ENCODE results near the gene C1QC. TPM values are rescaled to one million over a fixed set of nuclear protein-coding genes. Genes with fewer than 3 reads are reported as not detected.

Gene C1QC
- total RNA-seq, 1 donor from 2014 or later, result not detected

DNA sequence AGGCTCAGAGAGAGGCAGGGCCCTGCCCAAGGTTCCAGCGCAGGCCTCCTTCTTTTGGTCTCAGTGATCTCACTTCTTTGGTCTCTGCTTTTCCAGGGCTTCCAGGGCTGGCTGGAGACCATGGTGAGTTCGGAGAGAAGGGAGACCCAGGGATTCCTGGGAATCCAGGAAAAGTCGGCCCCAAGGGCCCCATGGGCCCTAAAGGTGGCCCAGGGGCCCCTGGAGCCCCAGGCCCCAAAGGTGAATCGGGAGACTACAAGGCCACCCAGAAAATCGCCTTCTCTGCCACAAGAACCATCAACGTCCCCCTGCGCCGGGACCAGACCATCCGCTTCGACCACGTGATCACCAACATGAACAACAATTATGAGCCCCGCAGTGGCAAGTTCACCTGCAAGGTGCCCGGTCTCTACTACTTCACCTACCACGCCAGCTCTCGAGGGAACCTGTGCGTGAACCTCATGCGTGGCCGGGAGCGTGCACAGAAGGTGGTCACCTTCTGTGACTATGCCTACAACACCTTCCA is 17.3 kb downstream of the C1QC start:
- TF ChIP-seq, protein P1, sequence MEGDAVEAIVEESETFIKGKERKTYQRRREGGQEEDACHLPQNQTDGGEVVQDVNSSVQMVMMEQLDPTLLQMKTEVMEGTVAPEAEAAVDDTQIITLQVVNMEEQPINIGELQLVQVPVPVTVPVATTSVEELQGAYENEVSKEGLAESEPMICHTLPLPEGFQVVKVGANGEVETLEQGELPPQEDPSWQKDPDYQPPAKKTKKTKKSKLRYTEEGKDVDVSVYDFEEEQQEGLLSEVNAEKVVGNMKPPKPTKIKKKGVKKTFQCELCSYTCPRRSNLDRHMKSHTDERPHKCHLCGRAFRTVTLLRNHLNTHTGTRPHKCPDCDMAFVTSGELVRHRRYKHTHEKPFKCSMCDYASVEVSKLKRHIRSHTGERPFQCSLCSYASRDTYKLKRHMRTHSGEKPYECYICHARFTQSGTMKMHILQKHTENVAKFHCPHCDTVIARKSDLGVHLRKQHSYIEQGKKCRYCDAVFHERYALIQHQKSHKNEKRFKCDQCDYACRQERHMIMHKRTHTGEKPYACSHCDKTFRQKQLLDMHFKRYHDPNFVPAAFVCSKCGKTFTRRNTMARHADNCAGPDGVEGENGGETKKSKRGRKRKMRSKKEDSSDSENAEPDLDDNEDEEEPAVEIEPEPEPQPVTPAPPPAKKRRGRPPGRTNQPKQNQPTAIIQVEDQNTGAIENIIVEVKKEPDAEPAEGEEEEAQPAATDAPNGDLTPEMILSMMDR (IDR thresholded peaks at IDR 0.05; ENCODE audit: partially characterized antibody, unreplicated experiment), result no peak
- peaks cover 22% of the 10 kb centered on the region for H3K27me3 Mint-ChIP-seq (ENCODE audit: unreplicated experiment)

DNA sequence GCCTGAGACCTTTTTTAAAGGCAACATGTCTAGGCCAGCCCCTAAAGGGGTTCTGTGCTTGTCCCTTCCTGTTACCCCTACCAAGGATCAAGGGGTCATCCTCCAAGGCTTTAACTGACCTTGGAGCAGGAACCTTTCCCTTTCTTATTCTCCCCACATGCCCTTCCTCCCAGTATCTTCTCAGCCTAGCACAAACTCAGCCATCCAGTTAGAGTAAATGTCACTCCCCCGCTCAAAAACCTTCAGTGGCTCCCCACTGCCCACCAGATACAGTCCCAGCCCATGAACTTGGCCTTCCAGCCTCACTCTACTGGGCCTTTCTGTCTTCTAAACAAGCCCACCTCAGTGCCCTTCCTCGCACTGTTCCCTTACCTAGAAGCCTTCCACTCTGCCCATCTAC is 18.4 kb downstream of the C1QC start:
- H3K36me3 Mint-ChIP-seq (ENCODE audit: unreplicated experiment), result no peaks in the 10 kb centered on the region
- peaks cover 22% of the 10 kb centered on the region for H3K27me3 Mint-ChIP-seq (ENCODE audit: unreplicated experiment)
- H3K4me3 Mint-ChIP-seq (ENCODE audit: unreplicated experiment), result no peak overlapping the region
- TF ChIP-seq, protein P1 (IDR thresholded peaks at IDR 0.05; ENCODE audit: partially characterized antibody, unreplicated experiment), result no peak
- peaks cover 4% of the 10 kb centered on the region for H3K9me3 Mint-ChIP-seq (ENCODE audit: unreplicated experiment)
- no peak overlapping the region for H3K27ac Mint-ChIP-seq (ENCODE audit: unreplicated experiment)
- DNase-seq, result no peak
- peaks cover 4% of the 10 kb centered on the region for H3K4me1 Mint-ChIP-seq (ENCODE audit: low read depth, unreplicated experiment)

More for the DNA sequence above, 17.3 kb downstream of the C1QC start:
- no peak for DNase-seq
- no peaks in the 10 kb centered on the region for H3K36me3 Mint-ChIP-seq (ENCODE audit: unreplicated experiment)
- peaks cover 4% of the 10 kb centered on the region for H3K4me1 Mint-ChIP-seq (ENCODE audit: low read depth, unreplicated experiment)
- no peak overlapping the region for H3K4me3 Mint-ChIP-seq (ENCODE audit: unreplicated experiment)
- H3K27ac Mint-ChIP-seq (ENCODE audit: unreplicated experiment), result no peak overlapping the region
- peaks cover 4% of the 10 kb centered on the region for H3K9me3 Mint-ChIP-seq (ENCODE audit: unreplicated experiment)

DNA sequence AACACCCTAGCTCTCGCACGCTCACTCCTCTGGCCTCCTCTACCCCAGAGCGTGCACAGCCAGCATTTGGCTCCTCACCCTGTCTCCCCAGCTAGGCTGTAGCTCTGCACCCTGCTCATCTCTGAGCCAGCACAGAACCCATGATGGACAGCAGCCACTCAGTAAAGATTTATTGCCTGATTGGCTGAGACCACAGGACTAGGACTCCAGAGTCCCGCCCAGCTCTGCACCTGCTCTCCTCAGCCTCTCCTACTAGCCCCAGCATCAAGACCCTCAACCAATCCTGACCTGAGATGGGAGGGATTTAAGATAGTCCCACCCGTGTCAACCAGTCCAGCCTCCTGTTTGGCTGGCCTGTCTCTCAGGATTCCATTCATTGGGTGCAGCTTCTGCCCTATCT is 18.9 kb downstream of the C1QC start:
- Mint-ChIP-seq H3K9me3 (ENCODE audit: unreplicated experiment) (peaks cover 4% of the 10 kb centered on the region), H3K4me3 (ENCODE audit: unreplicated experiment) (no peak overlapping the region), H3K27me3 (ENCODE audit: unreplicated experiment) (peaks cover 21% of the 10 kb centered on the region), H3K36me3 (ENCODE audit: unreplicated experiment) (no peaks in the 10 kb centered on the region), H3K4me1 (ENCODE audit: low read depth, unreplicated experiment) (peaks cover 4% of the 10 kb centered on the region), H3K27ac (ENCODE audit: unreplicated experiment) (no peak overlapping the region)
- peak; percentile 60 for DNase-seq
- TF ChIP-seq, protein P1 (IDR thresholded peaks at IDR 0.05; ENCODE audit: partially characterized antibody, unreplicated experiment), result no peak

DNA sequence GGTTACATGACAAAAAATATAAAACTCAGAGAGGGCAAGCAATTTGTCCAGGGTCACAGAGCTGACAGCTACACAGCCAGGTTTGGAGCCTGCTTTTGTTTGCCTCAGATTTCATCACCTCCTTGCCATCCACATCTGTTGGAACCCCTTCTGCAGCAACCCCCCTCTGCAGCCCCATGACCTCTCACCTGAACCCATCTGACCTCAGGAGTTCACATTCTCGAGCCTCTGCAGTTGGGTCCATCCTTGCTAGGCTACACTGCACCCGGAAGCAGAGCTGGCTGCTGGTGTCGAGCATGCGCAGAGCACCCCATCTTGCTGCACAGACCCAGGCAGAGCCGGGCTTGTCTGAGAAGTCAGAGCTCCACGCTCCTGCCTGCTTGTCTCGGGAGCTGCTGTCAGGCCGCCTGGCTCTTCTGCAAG is 19.6 kb downstream of the C1QC start:
- H3K4me1 Mint-ChIP-seq (ENCODE audit: low read depth, unreplicated experiment), result peaks cover 4% of the 10 kb centered on the region
- no peaks in the 10 kb centered on the region for H3K36me3 Mint-ChIP-seq (ENCODE audit: unreplicated experiment)

DNA sequence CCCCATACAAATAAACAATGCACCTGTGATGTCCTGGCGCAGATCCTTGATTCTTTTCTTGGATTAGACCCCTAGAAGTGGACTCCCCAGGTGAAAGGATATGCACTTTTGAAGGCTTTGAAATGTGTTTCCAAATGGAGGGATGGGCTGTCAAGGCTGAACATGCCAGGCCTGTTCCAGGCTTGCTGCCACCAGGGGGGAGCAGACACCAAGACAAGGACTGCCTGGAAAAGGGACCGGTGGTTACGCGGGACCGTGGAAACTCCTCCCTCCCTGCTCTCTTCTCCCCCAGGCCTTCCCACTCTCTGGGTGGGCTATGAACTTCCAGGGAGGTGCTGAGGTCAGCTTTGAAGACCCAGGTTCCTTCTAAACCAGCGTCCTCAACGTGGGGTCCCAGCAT is 22.3 kb downstream of the C1QC start:
- H3K4me1 Mint-ChIP-seq (ENCODE audit: low read depth, unreplicated experiment), result peaks cover 4% of the 10 kb centered on the region
- no peaks in the 10 kb centered on the region for H3K36me3 Mint-ChIP-seq (ENCODE audit: unreplicated experiment)
- DNase-seq, result peak; percentile 77
- peaks cover 12% of the 10 kb centered on the region for H3K27me3 Mint-ChIP-seq (ENCODE audit: unreplicated experiment)
- H3K27ac Mint-ChIP-seq (ENCODE audit: unreplicated experiment), result no peak overlapping the region
- peaks cover 2% of the 10 kb centered on the region for H3K9me3 Mint-ChIP-seq (ENCODE audit: unreplicated experiment)
- TF ChIP-seq, protein P1 (IDR thresholded peaks at IDR 0.05; ENCODE audit: partially characterized antibody, unreplicated experiment), result peak; percentile 55
- no peak overlapping the region for H3K4me3 Mint-ChIP-seq (ENCODE audit: unreplicated experiment)

More for the DNA sequence above, 19.6 kb downstream of the C1QC start:
- TF ChIP-seq, protein P1 (IDR thresholded peaks at IDR 0.05; ENCODE audit: partially characterized antibody, unreplicated experiment), result no peak
- Mint-ChIP-seq H3K4me3 (ENCODE audit: unreplicated experiment) (no peak overlapping the region), H3K27me3 (ENCODE audit: unreplicated experiment) (peaks cover 23% of the 10 kb centered on the region), H3K9me3 (ENCODE audit: unreplicated experiment) (peaks cover 4% of the 10 kb centered on the region), H3K27ac (ENCODE audit: unreplicated experiment) (no peak overlapping the region)
- DNase-seq, result no peak

All from glutamatergic neuron (in vitro differentiated cells).